ENCODE measurements around the gene KIF19.

Gene KIF19

DNA sequence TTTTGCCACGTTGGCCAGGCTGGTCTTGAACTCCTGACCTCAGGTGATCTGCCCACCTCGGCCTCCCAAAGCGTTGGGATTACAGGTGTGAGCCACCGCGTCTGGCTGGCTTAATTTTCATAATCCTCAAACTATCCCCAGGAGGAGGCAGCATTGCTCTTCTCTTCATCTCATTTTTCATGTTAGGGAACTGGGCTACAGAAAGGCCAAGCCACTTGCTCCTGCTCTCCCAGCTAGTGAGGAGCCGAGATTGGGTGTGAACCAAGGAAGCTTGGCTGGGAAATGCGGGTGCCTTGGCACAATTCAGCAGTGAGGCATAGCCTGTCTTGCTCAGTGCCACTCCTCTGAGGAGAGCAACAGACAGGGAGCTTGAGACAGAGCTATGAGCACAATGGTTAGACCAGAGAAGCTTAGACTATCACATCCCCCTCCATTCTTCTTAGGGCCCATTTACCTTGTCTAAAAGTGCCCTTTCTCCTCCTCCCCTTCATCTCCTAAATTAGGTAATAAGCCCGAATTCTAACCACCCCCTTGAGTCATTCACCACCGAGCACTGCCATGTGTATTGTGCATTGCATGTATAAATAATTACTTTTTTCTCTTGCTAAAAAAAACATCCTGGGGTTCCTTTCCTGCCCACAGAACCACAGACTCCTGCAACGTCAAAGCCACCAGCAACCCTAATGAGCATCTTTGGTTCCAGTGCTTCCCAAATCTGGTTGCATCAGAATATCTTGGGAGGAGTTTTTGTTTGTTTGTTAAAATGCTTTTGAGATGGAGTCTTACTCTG is 20.0 kb upstream of the KIF19 start:
- peak; percentile 36 for DNase-seq

GRCh38 chr17:74307984-74308773 is 17.8 kb upstream of the KIF19 start:
- peak; percentile 33 for DNase-seq

DNA sequence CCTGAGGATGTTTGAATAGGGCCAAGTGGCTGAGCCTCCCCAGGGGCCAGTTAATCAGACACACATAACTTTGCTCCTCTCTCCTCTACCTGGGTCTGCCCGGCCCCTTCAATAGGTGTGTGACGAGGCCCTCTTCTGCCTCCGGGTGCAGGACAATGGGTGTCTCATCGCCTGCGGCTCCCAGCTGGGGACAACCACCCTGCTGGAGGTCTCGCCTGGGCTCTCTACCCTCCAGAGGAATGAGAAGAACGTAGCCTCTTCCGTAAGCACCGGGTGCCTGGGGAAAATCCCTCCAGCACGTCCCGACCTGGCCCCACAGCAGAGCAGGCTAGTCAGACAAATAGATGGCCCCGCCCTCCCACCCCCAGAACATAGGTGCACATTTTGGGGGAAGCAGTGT is 16.1 kb upstream of the KIF19 start:
- DNase-seq, result no peak

GRCh38 chr17:74314877-74315276 is 11.1 kb upstream of the KIF19 start:
- no peak for DNase-seq

DNA sequence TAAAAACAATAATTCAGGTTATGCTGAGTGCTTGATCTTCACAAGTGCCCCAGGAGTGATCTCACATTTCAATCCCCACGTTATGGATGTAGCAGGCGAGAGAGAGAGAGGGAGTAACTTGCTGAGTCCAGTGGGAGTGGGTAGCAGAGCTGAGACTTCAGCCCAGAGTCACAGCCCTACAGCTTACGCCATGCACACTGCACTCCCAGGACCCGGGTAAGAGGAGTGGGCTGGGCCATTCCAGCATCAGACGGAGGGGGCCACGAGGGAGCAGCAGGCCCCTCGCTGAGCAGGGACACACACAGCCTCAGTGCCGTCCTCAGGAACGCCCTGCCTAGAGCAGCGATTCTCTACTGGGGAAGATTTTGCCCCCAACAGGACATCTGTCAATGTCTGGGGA is 9.8 kb upstream of the KIF19 start:
- DNase-seq, result no peak

DNA sequence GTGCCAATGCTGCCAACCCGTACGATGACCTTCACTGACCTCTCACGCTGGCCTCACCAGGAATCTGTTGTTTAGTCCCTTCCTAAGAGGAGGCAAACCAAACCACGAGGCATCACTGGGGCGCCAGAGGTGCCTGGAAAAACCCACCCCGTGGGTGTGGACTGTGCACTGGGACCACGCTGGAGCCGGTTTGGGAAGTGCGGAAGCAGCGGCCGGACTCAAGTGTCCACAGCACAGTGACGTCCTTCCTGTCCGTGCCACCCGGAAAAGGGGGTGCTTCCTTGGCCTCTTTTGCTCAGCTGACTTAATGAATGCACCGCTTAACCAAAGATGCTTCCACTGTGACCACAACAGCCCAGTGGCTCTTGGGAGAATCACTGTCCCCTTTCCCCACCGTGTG is 9.0 kb upstream of the KIF19 start:
- no peak for DNase-seq

GRCh38 chr17:74318391-74318790 is 7.6 kb upstream of the KIF19 start:
- no peak for DNase-seq

- no peak for DNase-seq
Observed at GRCh38 chr17:74324521-74324920, 1.5 kb upstream of the KIF19 start.

GRCh38 chr17:74325376-74325742 is 667 bp upstream of the KIF19 start:
- no peak for DNase-seq

DNA sequence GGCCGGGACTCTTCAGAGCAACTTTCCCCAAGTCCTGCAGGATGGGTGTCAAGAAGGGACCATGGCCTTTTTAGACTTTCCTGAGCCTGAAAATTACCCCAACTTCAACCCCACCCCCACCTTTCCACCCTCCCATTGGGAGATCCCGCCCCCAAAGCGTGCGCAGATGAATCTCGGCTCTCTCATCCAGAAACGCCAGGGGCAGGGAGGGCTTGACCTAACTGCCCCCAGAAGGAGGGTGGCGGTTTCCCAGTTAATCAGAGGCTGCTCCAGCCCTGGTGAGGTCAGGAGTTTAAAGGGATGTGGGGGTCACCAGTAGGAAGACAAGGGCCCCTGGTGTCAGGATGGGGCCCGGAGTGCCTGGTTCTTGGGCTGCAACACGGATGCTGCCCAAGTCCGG is 480 bp downstream of the KIF19 start:
- DNase-seq, result no peak

DNA sequence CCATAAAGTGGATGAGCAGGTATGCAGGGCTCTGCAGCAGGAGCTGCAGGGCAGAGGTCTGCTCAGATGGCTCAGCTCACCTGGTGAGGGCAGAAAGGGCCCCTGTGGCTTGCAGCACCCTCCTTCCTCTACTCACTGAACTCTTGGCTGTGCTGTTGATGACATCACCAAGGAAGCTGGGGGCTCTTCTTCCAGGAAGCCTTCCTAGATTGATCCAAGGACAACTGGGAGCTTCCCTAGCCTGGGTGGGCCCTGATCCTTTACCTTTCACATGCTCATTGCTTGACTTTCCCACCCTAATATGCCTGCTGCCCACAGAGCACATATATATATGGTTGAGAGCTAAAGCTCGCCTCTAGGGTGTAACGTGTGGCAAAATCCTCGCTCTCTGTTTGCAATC is 2.5 kb downstream of the KIF19 start:
- DNase-seq, result no peak

DNA sequence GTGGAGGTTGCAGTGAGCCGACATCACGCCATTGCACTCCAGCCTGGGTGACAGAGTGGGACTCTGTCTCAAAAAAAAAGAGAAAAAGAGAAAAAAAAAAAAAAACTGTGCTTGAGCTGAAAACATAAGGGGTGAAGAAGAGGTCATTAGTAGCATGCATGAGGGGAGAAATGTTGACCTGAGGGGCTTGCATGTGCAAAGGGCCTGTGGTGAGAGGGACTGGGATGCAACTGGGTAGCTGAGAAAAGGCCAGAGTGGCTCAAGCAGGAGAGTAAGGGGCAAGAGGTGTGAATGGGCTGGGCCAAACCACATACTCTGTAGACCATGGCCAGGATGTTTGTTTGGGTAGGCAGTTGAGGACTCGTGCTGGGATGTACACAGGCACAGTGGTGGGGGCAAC is 3.4 kb downstream of the KIF19 start:
- DNase-seq, result no peak

DNA sequence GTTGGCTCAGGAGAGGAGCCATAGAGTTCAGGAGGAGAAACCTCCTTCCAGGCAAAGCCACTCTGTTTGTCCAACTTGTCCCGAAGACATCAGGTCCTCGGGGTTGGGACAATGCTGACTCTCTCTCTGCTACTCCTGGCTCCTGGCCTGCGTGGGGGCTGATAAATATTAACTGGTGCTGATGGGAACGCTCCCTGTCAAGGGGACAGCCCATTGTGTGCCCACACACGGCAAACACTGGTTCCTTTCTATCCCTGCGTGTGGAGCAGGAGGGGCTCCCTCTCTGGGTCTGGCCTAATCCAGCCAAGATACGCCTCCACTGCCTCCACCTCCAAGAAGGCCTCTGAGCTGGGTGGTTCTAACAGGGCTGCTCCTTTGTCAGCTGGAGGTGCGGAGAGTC is 4.4 kb downstream of the KIF19 start:
- DNase-seq, result no peak

DNA sequence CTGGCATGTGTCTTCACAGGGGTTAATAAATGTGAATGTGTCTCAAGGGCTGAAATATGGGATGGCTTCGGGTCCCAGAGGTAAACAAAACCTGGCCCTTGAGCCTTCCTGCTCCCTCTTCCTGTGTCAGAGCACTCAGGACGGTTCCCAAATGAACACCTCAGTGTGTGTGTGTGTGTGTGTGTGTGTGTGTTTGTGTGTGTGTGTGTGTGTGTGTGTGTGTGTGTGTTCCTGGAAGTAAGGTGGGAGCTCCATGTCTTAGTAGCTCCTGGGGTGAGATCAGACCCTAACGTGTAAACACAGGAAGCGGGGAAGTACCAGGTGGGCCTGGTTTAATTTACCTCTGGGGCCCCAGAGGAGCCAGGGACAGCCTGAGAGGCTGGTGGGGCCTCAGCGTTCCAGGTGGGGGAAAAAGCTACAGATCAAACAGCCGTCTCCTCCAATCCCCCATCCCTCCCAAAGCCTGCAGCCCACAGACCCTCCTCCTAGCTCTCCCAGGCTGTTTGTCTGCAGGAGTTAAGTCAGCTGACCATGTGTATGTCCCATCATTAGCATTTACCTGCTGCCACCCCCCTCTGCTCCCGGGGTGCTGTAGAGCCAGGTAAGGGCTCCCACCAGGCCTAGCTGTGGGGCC is 6.1 kb downstream of the KIF19 start:
- DNase-seq, result no peak

DNA sequence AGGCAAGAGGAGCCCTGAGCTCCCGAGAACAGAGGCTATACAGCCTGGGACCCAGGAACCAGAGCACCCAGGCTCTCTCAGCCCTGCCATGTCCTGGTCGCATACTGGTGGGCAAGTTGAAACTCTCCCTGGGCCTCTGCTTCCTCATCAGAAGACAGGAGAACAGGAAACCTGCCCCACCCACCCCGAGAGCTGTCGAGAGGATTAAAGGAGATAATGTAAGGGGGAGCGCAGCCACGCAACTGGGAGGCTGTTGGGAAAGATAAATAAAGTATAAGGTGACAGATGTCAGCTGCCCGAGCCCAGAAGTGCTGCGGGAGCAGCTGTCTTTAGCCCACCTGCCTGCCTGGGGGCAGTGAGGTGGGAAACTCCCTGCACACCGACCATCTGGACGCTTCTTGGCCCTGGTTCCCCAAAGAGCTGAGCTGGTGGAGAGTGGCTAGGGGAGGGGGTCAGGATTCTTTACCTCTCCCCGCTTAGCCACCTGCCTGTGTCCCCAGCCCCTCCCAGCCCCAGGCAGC is 6.8 kb downstream of the KIF19 start:
- DNase-seq, result no peak

- DNase-seq, result no peak
Observed at GRCh38 chr17:74334393-74335039, 8.5 kb downstream of the KIF19 start.

DNA sequence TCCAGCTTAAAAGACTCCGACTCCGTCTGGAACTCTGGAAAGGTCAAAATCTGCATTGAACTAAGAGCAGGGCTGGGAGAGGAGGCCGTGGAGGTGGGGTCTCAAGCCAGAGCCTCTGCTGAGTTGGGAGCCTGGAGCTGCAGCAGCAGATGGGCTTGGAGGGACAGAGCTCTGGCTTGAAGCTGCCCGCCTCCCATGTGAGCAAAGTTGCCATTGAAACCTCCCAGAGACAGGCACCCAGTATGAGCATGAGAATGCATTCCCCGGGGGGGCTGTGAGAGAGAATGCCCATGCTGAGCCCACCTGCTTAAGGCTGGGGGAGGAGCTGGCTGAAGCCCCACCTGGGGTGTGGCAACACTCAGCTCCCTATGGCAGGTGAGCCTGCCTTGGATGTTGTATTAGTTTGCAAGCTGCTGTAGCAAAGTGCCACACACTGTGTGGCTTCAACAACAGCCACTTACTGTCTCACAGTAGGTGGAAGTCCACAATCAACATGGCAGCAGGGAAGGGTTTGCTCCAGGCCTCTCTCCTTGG is 9.6 kb downstream of the KIF19 start:
- no peak for DNase-seq

DNA sequence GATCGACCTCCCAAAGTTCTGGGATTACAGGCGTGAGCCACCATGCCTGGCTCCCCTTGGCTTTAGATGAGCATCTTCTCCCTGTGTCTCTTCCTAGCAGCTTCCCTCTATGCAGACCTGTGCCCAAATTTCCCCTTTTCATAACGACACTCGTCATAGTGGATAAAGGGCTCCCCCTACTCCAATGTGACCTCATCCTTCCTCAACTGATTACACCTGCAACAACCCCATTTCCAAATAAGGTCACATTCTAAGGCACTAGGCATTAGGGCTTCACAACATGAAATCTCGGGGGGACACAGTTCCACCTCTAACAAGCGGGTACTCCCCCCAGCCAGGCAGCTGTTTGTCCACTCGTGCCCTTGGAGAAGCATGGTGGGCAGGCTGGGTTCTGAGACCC is 10.3 kb downstream of the KIF19 start:
- no peak for DNase-seq

GRCh38 chr17:74337834-74338500 is 11.9 kb downstream of the KIF19 start:
- DNase-seq, result no peak

GRCh38 chr17:74339537-74340195 is 13.6 kb downstream of the KIF19 start:
- no peak for DNase-seq

- DNase-seq, result no peak
Observed at GRCh38 chr17:74340470-74341023, 14.5 kb downstream of the KIF19 start.

- DNase-seq, result no peak
Observed at GRCh38 chr17:74342224-74342623, 16.2 kb downstream of the KIF19 start.
